ENCODE data around the gene C5orf46.

C5orf46 gene

GRCh38 chr5:147912011-147912410 lies 5.7 kb upstream of the C5orf46 start:
- H3K27me3 Mint-ChIP-seq, result peaks cover 7% of the 10 kb centered on the region
- no peaks in the 10 kb centered on the region for H3K4me1 Mint-ChIP-seq (ENCODE audit: low read depth)
- no peaks in the 10 kb centered on the region for H3K36me3 Mint-ChIP-seq (ENCODE audit: low read depth)
- no peak overlapping the region for H3K27ac Mint-ChIP-seq
- H3K9me3 Mint-ChIP-seq, result no peaks in the 10 kb centered on the region
- no peak overlapping the region for H3K4me3 Mint-ChIP-seq

GRCh38 chr5:147911427-147911826 lies 5.1 kb upstream of the C5orf46 start:
- no peaks in the 10 kb centered on the region for H3K36me3 Mint-ChIP-seq (ENCODE audit: low read depth)

GRCh38 chr5:147904110-147904509 lies 2.2 kb downstream of the C5orf46 start:
- H3K4me3 Mint-ChIP-seq, result no peak overlapping the region
- no peaks in the 10 kb centered on the region for H3K27me3 Mint-ChIP-seq
- no peak overlapping the region for H3K27ac Mint-ChIP-seq

More at GRCh38 chr5:147911427-147911826, 5.1 kb upstream of the C5orf46 start:
- Mint-ChIP-seq H3K4me1 (ENCODE audit: low read depth) (no peaks in the 10 kb centered on the region), H3K27me3 (peaks cover 4% of the 10 kb centered on the region), H3K27ac (no peak overlapping the region), H3K4me3 (no peak overlapping the region), H3K9me3 (no peaks in the 10 kb centered on the region)

GRCh38 chr5:147902609-147903115 lies 3.7 kb downstream of the C5orf46 start:
- Mint-ChIP-seq H3K36me3 (ENCODE audit: low read depth) (no peaks in the 10 kb centered on the region), H3K4me1 (ENCODE audit: low read depth) (no peaks in the 10 kb centered on the region), H3K27me3 (peaks cover 9% of the 10 kb centered on the region), H3K9me3 (no peaks in the 10 kb centered on the region), H3K27ac (no peak overlapping the region), H3K4me3 (no peak overlapping the region)

More at GRCh38 chr5:147904110-147904509, 2.2 kb downstream of the C5orf46 start:
- Mint-ChIP-seq H3K4me1 (ENCODE audit: low read depth) (no peaks in the 10 kb centered on the region), H3K36me3 (ENCODE audit: low read depth) (no peaks in the 10 kb centered on the region), H3K9me3 (no peaks in the 10 kb centered on the region)

GRCh38 chr5:147901599-147902039 lies 4.7 kb downstream of the C5orf46 start:
- Mint-ChIP-seq H3K9me3 (no peaks in the 10 kb centered on the region), H3K27me3 (peaks cover 13% of the 10 kb centered on the region), H3K27ac (no peak overlapping the region), H3K4me1 (ENCODE audit: low read depth) (no peaks in the 10 kb centered on the region), H3K4me3 (no peak overlapping the region), H3K36me3 (ENCODE audit: low read depth) (no peaks in the 10 kb centered on the region)

GRCh38 chr5:147898875-147899401 lies 7.4 kb downstream of the C5orf46 start:
- no peaks in the 10 kb centered on the region for H3K36me3 Mint-ChIP-seq (ENCODE audit: low read depth)
- no peak overlapping the region for H3K4me3 Mint-ChIP-seq
- H3K9me3 Mint-ChIP-seq, result no peaks in the 10 kb centered on the region
- H3K27me3 Mint-ChIP-seq, result peaks cover 13% of the 10 kb centered on the region
- no peaks in the 10 kb centered on the region for H3K4me1 Mint-ChIP-seq (ENCODE audit: low read depth)
- H3K27ac Mint-ChIP-seq, result no peak overlapping the region

- H3K9me3 Mint-ChIP-seq, result no peaks in the 10 kb centered on the region
- peaks cover 13% of the 10 kb centered on the region for H3K27me3 Mint-ChIP-seq
- H3K4me3 Mint-ChIP-seq, result no peak overlapping the region
- no peaks in the 10 kb centered on the region for H3K36me3 Mint-ChIP-seq (ENCODE audit: low read depth)
- no peak overlapping the region for H3K27ac Mint-ChIP-seq
- H3K4me1 Mint-ChIP-seq (ENCODE audit: low read depth), result no peaks in the 10 kb centered on the region
These were observed 10.5 kb downstream of the C5orf46 start for GRCh38 chr5:147895864-147896263.

- Mint-ChIP-seq H3K9me3 (no peaks in the 10 kb centered on the region), H3K36me3 (ENCODE audit: low read depth) (no peaks in the 10 kb centered on the region), H3K4me1 (ENCODE audit: low read depth) (no peaks in the 10 kb centered on the region), H3K4me3 (no peak overlapping the region), H3K27me3 (peaks cover 18% of the 10 kb centered on the region), H3K27ac (no peak overlapping the region)
These were observed 12.5 kb downstream of the C5orf46 start for GRCh38 chr5:147893820-147894219.

- H3K27ac Mint-ChIP-seq, result no peak overlapping the region
- no peak overlapping the region for H3K4me3 Mint-ChIP-seq
- no peaks in the 10 kb centered on the region for H3K9me3 Mint-ChIP-seq
- no peaks in the 10 kb centered on the region for H3K4me1 Mint-ChIP-seq (ENCODE audit: low read depth)
- peaks cover 10% of the 10 kb centered on the region for H3K27me3 Mint-ChIP-seq
- H3K36me3 Mint-ChIP-seq (ENCODE audit: low read depth), result no peaks in the 10 kb centered on the region
These were observed 13.5 kb downstream of the C5orf46 start for GRCh38 chr5:147892696-147893296.

- Mint-ChIP-seq H3K4me1 (ENCODE audit: low read depth) (no peaks in the 10 kb centered on the region), H3K27ac (no peak overlapping the region), H3K9me3 (no peaks in the 10 kb centered on the region), H3K27me3 (peaks cover 15% of the 10 kb centered on the region), H3K4me3 (no peak overlapping the region), H3K36me3 (ENCODE audit: low read depth) (no peaks in the 10 kb centered on the region)
These were observed 18.4 kb downstream of the C5orf46 start for GRCh38 chr5:147887930-147888329.

- Mint-ChIP-seq H3K36me3 (ENCODE audit: low read depth) (no peaks in the 10 kb centered on the region), H3K4me3 (no peak overlapping the region), H3K27me3 (peaks cover 15% of the 10 kb centered on the region), H3K4me1 (ENCODE audit: low read depth) (no peaks in the 10 kb centered on the region), H3K27ac (no peak overlapping the region), H3K9me3 (no peaks in the 10 kb centered on the region)
These were observed 19.2 kb downstream of the C5orf46 start for GRCh38 chr5:147887026-147887627.

- H3K27me3 Mint-ChIP-seq, result peaks cover 19% of the 10 kb centered on the region
- H3K4me3 Mint-ChIP-seq, result no peak overlapping the region
- H3K27ac Mint-ChIP-seq, result no peak overlapping the region
- H3K4me1 Mint-ChIP-seq (ENCODE audit: low read depth), result no peaks in the 10 kb centered on the region
- no peaks in the 10 kb centered on the region for H3K36me3 Mint-ChIP-seq (ENCODE audit: low read depth)
- H3K9me3 Mint-ChIP-seq, result no peaks in the 10 kb centered on the region
These were observed 23.6 kb downstream of the C5orf46 start for GRCh38 chr5:147882586-147883313.

- Mint-ChIP-seq H3K27ac (no peak overlapping the region), H3K9me3 (no peaks in the 10 kb centered on the region), H3K36me3 (ENCODE audit: low read depth) (no peaks in the 10 kb centered on the region), H3K27me3 (peaks cover 19% of the 10 kb centered on the region), H3K4me3 (no peak overlapping the region), H3K4me1 (ENCODE audit: low read depth) (no peaks in the 10 kb centered on the region)
These were observed 25.9 kb downstream of the C5orf46 start for GRCh38 chr5:147880487-147880886.

GRCh38 chr5:147879784-147880183 lies 26.6 kb downstream of the C5orf46 start:
- Mint-ChIP-seq H3K4me3 (no peak overlapping the region), H3K27me3 (peaks cover 16% of the 10 kb centered on the region), H3K27ac (no peak overlapping the region), H3K4me1 (ENCODE audit: low read depth) (no peaks in the 10 kb centered on the region), H3K9me3 (no peaks in the 10 kb centered on the region), H3K36me3 (ENCODE audit: low read depth) (no peaks in the 10 kb centered on the region)

Data from stimulated activated naive CD8-positive, alpha-beta T cell treated with anti-CD3 and anti-CD28 coated beads, Interleukin-15, Interleukin-2, amounts not matched to agents 100 ng/mL and 50 ng/mL, for 24 hours (primary cell).